HepG2 (cell line): ENCODE measurements around the gene SPRN. TPM values are rescaled to one million over a fixed set of nuclear protein-coding genes. Genes with fewer than 3 reads are reported as not detected.

ENCODE experiments used
- ATAC-seq: fragments of 200-7000 bp; cut with Tn5 transposase; 3 replicates; pipeline ENCODE4 v1.9.1; 2020; ENCODE audit warnings: mild to moderate bottlenecking, moderate library complexity
- BruUV-seq: library from RNA; stranded (reverse); fragments of 400-500 nt; replicated peaks from 2 replicates; lab custom pipeline; 2021; lab: Mats Ljungman, UMichigan
- CTCF ChIA-PET: fragments of 300-600 bp; formaldehyde crosslinking; extraction: SDS; loops from one replicate; lab custom pipeline; 2021; ENCODE audit warnings: low total read pairs, inconsistent platforms, low intra/inter-chr PET ratio; lab: Yijun Ruan, JAX
- POLR2A ChIA-PET: fragments of 350-600 bp; sonication (Branson Sonifier 250); formaldehyde crosslinking; loops from one replicate; lab custom pipeline; 2020; ENCODE audit warnings: antibody characterized with exemption, inconsistent platforms; lab: Yijun Ruan, JAX
- DNase-seq: peaks from one replicate; pipeline ENCODE4 v3.0.0-alpha.2; 2015; ENCODE audit warnings: low spot score
- FAIRE-seq: peaks from 3 replicates; lab custom pipeline; 2011; peaks lifted over from hg19 to GRCh38; lab: Jason Lieb, UNC
- H2AFZ ChIP-seq: one replicate; pipeline ENCODE4 v1.6.1; 2011; ENCODE audit warnings: low read length, inconsistent platforms
- H3K27ac ChIP-seq: fragments of 300-600 bp; 3 replicates; pipeline ENCODE4 v1.8.0; 2011; ENCODE audit warnings: mixed run types, mild to moderate bottlenecking, mixed read lengths, low read length, inconsistent platforms; ENCODE audit not compliant: insufficient read depth; ENCODE audit errors: extremely low read length
- H3K27me3 ChIP-seq, 2 experiments: fragments of 200-600 bp in 1 of 2; 2 replicates in 1 of 2; 3 replicates in 1 of 2; pipeline versions ENCODE4 v1.6.0 to v1.8.0; 2011; ENCODE audit warnings: low read length in 2 of 2, mild to moderate bottlenecking in 2 of 2, moderate library complexity in 2 of 2, inconsistent platforms in 1 of 2; ENCODE audit not compliant: insufficient read depth in 2 of 2, control insufficient read depth in 1 of 2
- H3K36me3 ChIP-seq, 2 experiments: fragments of 200-600 bp in 1 of 2; replicated peaks in 1 of 2; 2 replicates in 1 of 2; 3 replicates in 1 of 2; pipeline versions ENCODE4 v1.5.1 to v1.8.0; 2011; ENCODE audit warnings: low read length in 2 of 2, inconsistent platforms in 1 of 2; ENCODE audit not compliant: insufficient read depth in 2 of 2, control insufficient read depth in 1 of 2
- H3K4me1 ChIP-seq: 2 replicates; pipeline ENCODE4 v1.5.1; 2012; ENCODE audit warnings: low read length, inconsistent platforms; ENCODE audit not compliant: insufficient read depth
- H3K4me2 ChIP-seq: 2 replicates; pipeline ENCODE4 v1.6.0; 2011; ENCODE audit warnings: low read depth, low read length, inconsistent platforms
- H3K4me3 ChIP-seq, 3 experiments: fragments of 200-600 bp in 1 of 3; sonication (generic), shearing (Covaris generic) in 1 of 3; replicated peaks in 1 of 3; 2 replicates each; pipeline ENCODE4 v1.5.1; 2011 to 2016; ENCODE audit warnings: low read length in 3 of 3, inconsistent platforms in 2 of 3, low read depth in 2 of 3, mild to moderate bottlenecking in 2 of 3, control low read depth in 1 of 3, mixed read lengths in 1 of 3; ENCODE audit not compliant: insufficient read depth in 1 of 3
- H3K79me2 ChIP-seq: one replicate; pipeline ENCODE4 v1.6.1; 2011; ENCODE audit warnings: low read length, inconsistent platforms; ENCODE audit not compliant: insufficient read depth
- H3K9ac ChIP-seq: 2 replicates; pipeline ENCODE4 v1.6.0; 2011; ENCODE audit warnings: mild to moderate bottlenecking, low read depth, low read length, inconsistent platforms; ENCODE audit not compliant: insufficient read depth
- H3K9me3 ChIP-seq: 2 replicates; pipeline ENCODE4 v1.5.1; 2012; ENCODE audit warnings: mild to moderate bottlenecking, low read length
- H4K20me1 ChIP-seq: 2 replicates; pipeline ENCODE4 v1.6.0; 2011; ENCODE audit warnings: inconsistent platforms, mild to moderate bottlenecking, low read length, moderate library complexity; ENCODE audit not compliant: insufficient read depth
- MED8 ChIP-seq: sonication (generic); formaldehyde crosslinking; IDR thresholded peaks from 2 replicates; pipeline ENCODE4 v1.8.1; 2023; ENCODE audit warnings: mild to moderate bottlenecking, missing genetic modification reagents; ENCODE audit not compliant: insufficient replicate concordance
- MTF1 ChIP-seq: sonication (generic); formaldehyde crosslinking; IDR thresholded peaks from 2 replicates; pipeline ENCODE4 v1.5.0; 2020; ENCODE audit warnings: missing genetic modification reagents
- SATB2 ChIP-seq: sonication (generic); formaldehyde crosslinking; IDR thresholded peaks from 2 replicates; pipeline ENCODE4 v1.5.0; 2020; ENCODE audit warnings: missing genetic modification reagents
- ZNF101 ChIP-seq: sonication (generic); formaldehyde crosslinking; IDR thresholded peaks from 2 replicates; pipeline ENCODE4 v1.4.0; 2020; ENCODE audit warnings: mild to moderate bottlenecking, low read depth, missing genetic modification reagents, borderline replicate concordance
- ZNF678 ChIP-seq: sonication (generic); formaldehyde crosslinking; IDR thresholded peaks from 2 replicates; pipeline ENCODE4 v1.4.0; 2020; ENCODE audit warnings: mild to moderate bottlenecking, missing genetic modification reagents
- WGBS: methylation state at CpG from one replicate; pipeline ENCODE4 v1.1.6; 2017; ENCODE audit warnings: low lambda C conversion rate; 5-methylcytosine and 5-hydroxymethylcytosine counted together
- in situ Hi-C: cut with HindIII; loops from 2 replicates; pipeline ENCODE4 v1.10.0; 2017; ENCODE audit warnings: low pct_unique_long_range_greater_than_20kb; ENCODE audit not compliant: extremely low pct_ligation_motif_present
- intact Hi-C: fragments of 100-400 bp; cut with micrococcal nuclease; formaldehyde crosslinking; loops from one replicate; pipeline ENCODE4 v1.10.0; 2022; ENCODE audit not compliant: unreplicated experiment
- polyA plus RNA-seq, 8 experiments: library from polyadenylated mRNA; depleted of rRNA in 3 of 8; stranded (reverse) in 7 of 8; unstranded in 1 of 8; fragments of >200 nt; fragmentation: Illumina TruSeq in 4 of 8; extraction: Trizol in 4 of 8; gene quantifications; 2 replicates each; pipeline versions ENCODE4 v1.2.1 to v1.2.3, GENCODE V29; 2011 to 2016; ENCODE audit warnings: low read depth in 4 of 8, missing spikeins in 1 of 8, mixed read lengths in 1 of 8; ENCODE audit not compliant: insufficient read depth in 1 of 8
- total RNA-seq, 5 experiments: library from RNA; depleted of rRNA; stranded (reverse); fragments of >200 nt; fragmentation: Illumina TruSeq; extraction: Trizol; gene quantifications; 2 replicates each; pipeline ENCODE4 v1.2.3, GENCODE V29; 2016; ENCODE audit warnings: low read depth in 1 of 5

SPRN gene
- total and polyA plus RNA-seq, 2 of the 13 experiments (the other 11 are each of a cell fraction or from before 2014, with no cell fraction given), result not detected

DNA sequence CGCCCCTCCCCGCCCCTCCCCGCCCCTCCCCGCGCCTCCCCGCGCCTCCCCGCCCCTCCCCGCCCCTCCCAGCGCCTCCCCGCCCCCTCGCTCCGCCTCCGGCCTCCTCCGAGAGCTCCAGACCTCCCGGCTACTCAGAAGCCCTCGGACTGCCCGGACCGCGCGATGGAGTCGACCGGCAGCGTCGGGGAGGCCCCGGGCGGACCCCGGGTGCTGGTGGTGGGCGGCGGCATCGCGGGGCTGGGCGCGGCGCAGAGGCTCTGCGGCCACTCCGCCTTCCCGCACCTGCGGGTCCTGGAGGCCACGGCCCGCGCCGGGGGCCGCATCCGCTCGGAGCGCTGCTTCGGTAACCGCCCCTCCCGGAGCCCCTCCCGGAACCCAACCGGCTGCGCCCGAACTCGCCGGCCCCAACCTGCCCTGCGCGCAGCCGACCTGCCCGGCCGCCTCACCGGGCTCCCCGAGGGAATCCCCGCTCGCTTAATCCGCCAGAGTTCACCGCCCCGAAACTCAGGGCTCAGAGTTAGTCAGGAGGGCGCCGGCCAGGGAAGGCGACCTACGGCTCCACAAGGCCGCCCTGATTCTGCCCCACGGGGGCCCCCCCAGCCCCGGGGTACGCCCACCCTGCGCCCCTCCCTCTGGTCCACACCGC is 45.1 kb downstream of the SPRN start, which contains the start of gene PAOX:
Gene PAOX, plus strand, starts transcription at position 111 of the 649 bp plus-strand sequence. Its CDS starts 55 bp downstream, at position 166.
- FAIRE-seq (no peak), ATAC-seq (peak; percentile 40), DNase-seq (no peak)
- peak within 1 kb of the TSS; percentile 79 for H3K9ac ChIP-seq
- peak within 1 kb of the TSS; percentile 56 to 86 (median 72) for H3K4me3 ChIP-seq
- intact Hi-C loops (loop anchor here (10.0 kb wide), 1 partner anchor 54 kb away; no protein-coding TSS in a partner anchor), in situ Hi-C loops (no loop called here)
- no peaks in the 10 kb centered on the region for H3K36me3 ChIP-seq
- H2AFZ ChIP-seq, result no peak within 1 kb of the TSS
- CTCF ChIA-PET, result no interaction called here
- WGBS, result 67% methylated on average over 52 of the region's 78 CpGs
- no peaks in the 10 kb centered on the region for H4K20me1 ChIP-seq
- TF ChIP-seq MTF1 (CRISPR knock-in tag) (no peak), ZNF678 (CRISPR knock-in tag) (no peak), ZNF101 (CRISPR knock-in tag) (no peak), MED8 (CRISPR knock-in tag) (no peak), SATB2 (CRISPR knock-in tag) (no peak)
- H3K27me3 ChIP-seq, result peaks cover 0 to 3% of the 10 kb centered on the region in 2 experiments; a peak in 2 of 5 replicates
- peak within 1 kb of the TSS; percentile 82 for H3K27ac ChIP-seq
- no TSS peak for BruUV-seq
- peak within 1 kb of the TSS; percentile 93 for H3K4me2 ChIP-seq
- POLR2A ChIA-PET, result interaction anchor here (1.9 to 4.6 kb wide), 5 partner anchors 16 to 50 kb away, joined by 5 to 78 read pairs (median 21); partner anchors contain the start of genes FUOM, MTG1 and PRAP1
- H3K4me1 ChIP-seq, result peaks cover 20% of the 10 kb centered on the region
- H3K79me2 ChIP-seq, result no peaks in the 10 kb centered on the region
- H3K9me3 ChIP-seq, result no peaks in the 10 kb centered on the region
